K562 (cell line): ENCODE data around the gene PMEPA1. TPM values are rescaled to one million over a fixed set of nuclear protein-coding genes. Genes with fewer than 3 reads are reported as not detected.

ENCODE experiments used
- ATAC-seq: fragments of 200-7000 bp; cut with Tn5 transposase; 3 replicates; pipeline ENCODE4 v1.9.1; 2020; ENCODE audit warnings: moderate library complexity
- BruUV-seq: library from RNA; stranded (reverse); fragments of 400-500 nt; replicated peaks from 2 replicates; lab custom pipeline; 2021; lab: Mats Ljungman, UMichigan
- CTCF ChIA-PET: fragments of 300-600 bp; formaldehyde crosslinking; extraction: SDS; loops from one replicate; lab custom pipeline; 2021; ENCODE audit warnings: low intra/inter-chr PET ratio; lab: Yijun Ruan, JAX
- POLR2A ChIA-PET: fragments of 300-600, 350-650 bp; sonication (Branson Sonifier 250); formaldehyde crosslinking; extraction: SDS; loops from one replicate; lab custom pipeline; 2021; ENCODE audit warnings: antibody characterized with exemption, inconsistent platforms; lab: Yijun Ruan, JAX
- DNase-seq, 4 experiments: peaks; one replicate each; pipeline versions ENCODE4 v3.0.0 to v3.0.0-alpha.2; 2011 to 2018; ENCODE audit warnings: low spot score in 3 of 4, mixed read lengths in 3 of 4; ENCODE audit errors: extremely low read depth in 1 of 4
- FAIRE-seq: peaks from 2 replicates; lab custom pipeline; 2011; peaks lifted over from hg19 to GRCh38; lab: Jason Lieb, UNC
- H2AFZ ChIP-seq: 2 replicates; pipeline ENCODE4 v1.6.0; 2011; ENCODE audit warnings: low read depth, low read length, control low read depth, inconsistent platforms
- H3K27ac ChIP-seq: fragments of 200-600 bp; 3 replicates; pipeline ENCODE4 v1.8.0; 2011; ENCODE audit warnings: low read depth, mild to moderate bottlenecking, control low read depth, inconsistent platforms, low read length, moderate library complexity, mixed read lengths; ENCODE audit errors: extremely low read depth
- H3K27me3 ChIP-seq, 2 experiments: fragments of 300-600 bp in 1 of 2; 2 replicates in 1 of 2; 3 replicates in 1 of 2; pipeline versions ENCODE4 v1.6.0 to v1.8.0; 2011; ENCODE audit warnings: inconsistent platforms in 2 of 2, low read length in 2 of 2, mild to moderate bottlenecking in 1 of 2, mixed read lengths in 1 of 2, moderate library complexity in 1 of 2; ENCODE audit not compliant: control insufficient read depth in 2 of 2, insufficient read depth in 2 of 2
- H3K36me3 ChIP-seq: fragments of 300-600 bp; 3 replicates; pipeline ENCODE4 v1.8.0; 2011; ENCODE audit warnings: mild to moderate bottlenecking, low read length, inconsistent platforms; ENCODE audit not compliant: control insufficient read depth, insufficient read depth
- H3K4me1 ChIP-seq, 2 experiments: fragments of 200-600 bp in 1 of 2; replicated peaks in 1 of 2; 2 replicates in 1 of 2; 3 replicates in 1 of 2; pipeline versions ENCODE4 v1.5.1 to v1.8.0; 2011; ENCODE audit warnings: inconsistent platforms in 2 of 2, low read length in 2 of 2, mild to moderate bottlenecking in 1 of 2, mixed read lengths in 1 of 2, moderate library complexity in 1 of 2; ENCODE audit not compliant: control insufficient read depth in 2 of 2, insufficient read depth in 2 of 2
- H3K4me2 ChIP-seq: 2 replicates; pipeline ENCODE4 v1.6.1; 2011; ENCODE audit warnings: low read length, control low read depth, inconsistent platforms, mixed read lengths; ENCODE audit not compliant: insufficient read depth
- H3K4me3 ChIP-seq: fragments of 200-600 bp; sonication (generic), shearing (Covaris generic); 2 replicates; pipeline ENCODE4 v1.5.1; 2016; ENCODE audit warnings: control low read depth, inconsistent platforms
- H3K79me2 ChIP-seq: fragments of 200-600 bp; 3 replicates; pipeline ENCODE4 v1.8.0; 2011; ENCODE audit warnings: low read length, inconsistent platforms; ENCODE audit not compliant: control insufficient read depth, insufficient read depth
- H3K9ac ChIP-seq, 2 experiments: 2 replicates each; pipeline versions ENCODE4 v1.6.0 to v1.6.1; 2011; ENCODE audit warnings: low read depth in 2 of 2, low read length in 2 of 2, control low read depth in 1 of 2, inconsistent platforms in 1 of 2, mild to moderate bottlenecking in 1 of 2, mixed read lengths in 1 of 2; ENCODE audit not compliant: insufficient read depth in 1 of 2
- H3K9me1 ChIP-seq: one replicate; pipeline ENCODE4 v1.6.0; 2011; ENCODE audit warnings: inconsistent platforms, mild to moderate bottlenecking, low read length, moderate library complexity; ENCODE audit not compliant: control insufficient read depth, insufficient read depth
- H3K9me3 ChIP-seq: replicated peaks from 2 replicates; pipeline ENCODE4 v1.5.1; 2011; ENCODE audit warnings: low read depth, low read length, inconsistent platforms; ENCODE audit not compliant: control insufficient read depth, insufficient read depth
- H4K20me1 ChIP-seq: replicated peaks from 2 replicates; pipeline ENCODE4 v1.6.1; 2011; ENCODE audit warnings: low read length, inconsistent platforms, mixed read lengths; ENCODE audit not compliant: control insufficient read depth, insufficient read depth
- ESRRA ChIP-seq: fragments of 450-650 bp; IDR thresholded peaks from 2 replicates; pipeline ENCODE4 v1.6.1; 2014; ENCODE audit warnings: low read depth, mild to moderate bottlenecking, moderate library complexity, borderline replicate concordance
- NFIC ChIP-seq: fragments of 450-650 bp; IDR thresholded peaks from 2 replicates; pipeline ENCODE4 v1.6.1; 2017; ENCODE audit warnings: mild to moderate bottlenecking, inconsistent platforms
- NR2C1 ChIP-seq, 2 experiments: fragments of 450-650 bp; IDR thresholded peaks; 2 replicates each; pipeline ENCODE4 v1.6.1; 2017; ENCODE audit warnings: mild to moderate bottlenecking in 2 of 2, antibody characterized with exemption in 1 of 2, inconsistent platforms in 1 of 2, missing compliant biosample characterization in 1 of 2, missing genetic modification characterization in 1 of 2
- RBM22 ChIP-seq: fragments of 200-400 bp; formaldehyde crosslinking; IDR thresholded peaks from 2 replicates; pipeline ENCODE4 v1.6.1; 2018; ENCODE audit warnings: low read length, low read depth; ENCODE audit not compliant: poor library complexity, severe bottlenecking
- RUNX1 ChIP-seq: sonication (generic); IDR thresholded peaks from 2 replicates; pipeline ENCODE4 v1.6.1; 2016; ENCODE audit warnings: antibody characterized with exemption, low read depth
- ZFP36 ChIP-seq: fragments of 150-350 bp; IDR thresholded peaks from 2 replicates; pipeline ENCODE4 v1.6.1; 2018; ENCODE audit warnings: low read length, low read depth; ENCODE audit not compliant: partially characterized antibody
- WGBS: fragments of 100-300 bp; shearing (Covaris generic); methylation state at CpG from one replicate; pipeline ENCODE4 v1.1.6; 2016; ENCODE audit warnings: low coverage, mixed read lengths; ENCODE audit not compliant: insufficient coverage; ENCODE audit errors: missing lambda C conversion rate; 5-methylcytosine and 5-hydroxymethylcytosine counted together
- in situ Hi-C: fragments of 300-500 bp; cut with MboI; formaldehyde crosslinking; loops from 4 replicates; pipeline ENCODE4 v1.15.0; 2018; ENCODE audit warnings: inconsistent platforms, mixed read lengths
- intact Hi-C: fragments of 100-400 bp; cut with micrococcal nuclease; formaldehyde crosslinking; loops from 2 replicates; pipeline ENCODE4 v1.14.2; 2022
- polyA plus RNA-seq, 8 experiments: library from polyadenylated mRNA; depleted of rRNA in 4 of 8; stranded (reverse) in 5 of 8; unstranded in 3 of 8; fragments of >200 nt; fragmentation: Nextera tagmentation in 2 of 8; fragmentation: Illumina TruSeq in 1 of 8; extraction: Ambion mirVana in 2 of 8; extraction: Trizol in 1 of 8; gene quantifications; 2 replicates each; pipeline versions ENCODE4 v1.2.1 to v1.2.3, GENCODE V29; 2011 to 2014; ENCODE audit warnings: inconsistent platforms in 1 of 8, missing spikeins in 1 of 8
- total RNA-seq, 7 experiments: library from RNA; depleted of rRNA in 6 of 7; stranded (reverse); fragments of >200 nt in 6 of 7; fragmentation: Illumina TruSeq in 2 of 7; extraction: Trizol in 2 of 7; gene quantifications; 2 replicates each; pipeline versions ENCODE4 v1.2.1 to v1.2.3, GENCODE V29; 2011 to 2021; ENCODE audit warnings: low replicate concordance in 1 of 7

Gene PMEPA1
- total and polyA plus RNA-seq, 9 of the 15 experiments (the other 6 are each of a cell fraction or from before 2014, with no cell fraction given): 0.16 TPM; not detected in 8

- no peaks in the 10 kb centered on the region for H3K9me1 ChIP-seq
- WGBS: 0% methylated on average over 5 of the region's 5 CpGs
- H3K4me3 ChIP-seq: no peak overlapping the region
- TF ChIP-seq NR2C1 (IDR thresholded peaks at IDR 0.05) (no peak), NR2C1 (tag; IDR thresholded peaks at IDR 0.05) (0 out of 2 replicates have a peak, but pooled peaks have one; percentile 15), RBM22 (no peak), NFIC (no peak), ESRRA (peak; percentile 24; the same call in 1 of the 2 replicates), RUNX1 (no peak), ZFP36 (peak; percentile 86)
- peaks cover 0 to 21% of the 10 kb centered on the region in 2 experiments; a peak in 2 of 5 replicates for H3K4me1 ChIP-seq
- ChIA-PET CTCF (no interaction called here), POLR2A (interaction anchor here (0.5 to 0.6 kb wide), 2 partner anchors 50 to 301 kb away, joined by 3 read pairs; no protein-coding TSS in a partner anchor)
- no peaks in the 10 kb centered on the region for H3K79me2 ChIP-seq
- H3K27me3 ChIP-seq: peaks cover 31 to 69% of the 10 kb centered on the region in 2 experiments
- no peak overlapping the region for H2AFZ ChIP-seq
- no peaks in the 10 kb centered on the region for H3K36me3 ChIP-seq
- H3K27ac ChIP-seq: no peak overlapping the region
- ATAC-seq: no peak
- H3K4me2 ChIP-seq: no peak overlapping the region
- BruUV-seq: no TSS peak
- in situ Hi-C loops: no loop called here
- intact Hi-C loops: no loop called here
- H3K9ac ChIP-seq: no peak overlapping the region
- FAIRE-seq: no peak
- peaks cover 19% of the 10 kb centered on the region for H4K20me1 ChIP-seq
- no peaks in the 10 kb centered on the region for H3K9me3 ChIP-seq
- no peak for DNase-seq
These were observed 3.2 kb upstream of the PMEPA1 start for GRCh38 chr20:57712851-57713504.
